HG03196 (cell line): ENCODE measurements around the gene KLHL28.

Experiments used
- ATAC-seq: cut with Tn5 transposase; IDR thresholded peaks from one replicate; pipeline ENCODE4 v1.9.1; 2021; ENCODE audit not compliant: unreplicated experiment

Gene KLHL28

GRCh38 chr14:44961151-44961553 lies 595 bp downstream of the KLHL28 start:
- peak; percentile 27 for ATAC-seq

- ATAC-seq, result no peak
Observed at GRCh38 chr14:44960646-44961045, 1.1 kb downstream of the KLHL28 start.

- ATAC-seq, result no peak
Observed at GRCh38 chr14:44960146-44960545, 1.6 kb downstream of the KLHL28 start.

- no peak for ATAC-seq
Observed at GRCh38 chr14:44959538-44959937, 2.2 kb downstream of the KLHL28 start.

- no peak for ATAC-seq
Observed at GRCh38 chr14:44956866-44957265, 4.9 kb downstream of the KLHL28 start.

GRCh38 chr14:44955528-44955927 lies 6.2 kb downstream of the KLHL28 start:
- no peak for ATAC-seq

GRCh38 chr14:44954750-44955149 lies 7.0 kb downstream of the KLHL28 start:
- ATAC-seq, result no peak

GRCh38 chr14:44952391-44953110 lies 9.2 kb downstream of the KLHL28 start:
- ATAC-seq, result no peak

- no peak for ATAC-seq
Observed at GRCh38 chr14:44951051-44951450, 10.7 kb downstream of the KLHL28 start.

GRCh38 chr14:44945264-44945663 lies 16.5 kb downstream of the KLHL28 start:
- no peak for ATAC-seq

- no peak for ATAC-seq
Observed at GRCh38 chr14:44944107-44944506, 17.6 kb downstream of the KLHL28 start.

GRCh38 chr14:44942436-44942835 lies 19.3 kb downstream of the KLHL28 start:
- ATAC-seq, result no peak

GRCh38 chr14:44941591-44941990 lies 20.2 kb downstream of the KLHL28 start:
- no peak for ATAC-seq

- no peak for ATAC-seq
Observed at GRCh38 chr14:44940944-44941343, 20.8 kb downstream of the KLHL28 start.

- ATAC-seq, result no peak
Observed at GRCh38 chr14:44940211-44940610, 21.5 kb downstream of the KLHL28 start.

- no peak for ATAC-seq
Observed at GRCh38 chr14:44937547-44937946, 24.2 kb downstream of the KLHL28 start.

GRCh38 chr14:44935155-44935554 lies 26.6 kb downstream of the KLHL28 start:
- ATAC-seq, result no peak

- no peak for ATAC-seq
Observed at GRCh38 chr14:44928793-44929192, 33.0 kb downstream of the KLHL28 start.

GRCh38 chr14:44914849-44915248 lies 46.9 kb downstream of the KLHL28 start:
- ATAC-seq, result no peak

GRCh38 chr14:44912041-44912869 lies 49.5 kb downstream of the KLHL28 start:
- no peak for ATAC-seq

- ATAC-seq, result no peak
Observed at GRCh38 chr14:44910821-44911220, 50.9 kb downstream of the KLHL28 start.

GRCh38 chr14:44901696-44902095 lies 60.1 kb downstream of the KLHL28 start:
- ATAC-seq, result no peak
